ENCODE measurements around the gene SIGMAR1.

The SIGMAR1 gene

DNA sequence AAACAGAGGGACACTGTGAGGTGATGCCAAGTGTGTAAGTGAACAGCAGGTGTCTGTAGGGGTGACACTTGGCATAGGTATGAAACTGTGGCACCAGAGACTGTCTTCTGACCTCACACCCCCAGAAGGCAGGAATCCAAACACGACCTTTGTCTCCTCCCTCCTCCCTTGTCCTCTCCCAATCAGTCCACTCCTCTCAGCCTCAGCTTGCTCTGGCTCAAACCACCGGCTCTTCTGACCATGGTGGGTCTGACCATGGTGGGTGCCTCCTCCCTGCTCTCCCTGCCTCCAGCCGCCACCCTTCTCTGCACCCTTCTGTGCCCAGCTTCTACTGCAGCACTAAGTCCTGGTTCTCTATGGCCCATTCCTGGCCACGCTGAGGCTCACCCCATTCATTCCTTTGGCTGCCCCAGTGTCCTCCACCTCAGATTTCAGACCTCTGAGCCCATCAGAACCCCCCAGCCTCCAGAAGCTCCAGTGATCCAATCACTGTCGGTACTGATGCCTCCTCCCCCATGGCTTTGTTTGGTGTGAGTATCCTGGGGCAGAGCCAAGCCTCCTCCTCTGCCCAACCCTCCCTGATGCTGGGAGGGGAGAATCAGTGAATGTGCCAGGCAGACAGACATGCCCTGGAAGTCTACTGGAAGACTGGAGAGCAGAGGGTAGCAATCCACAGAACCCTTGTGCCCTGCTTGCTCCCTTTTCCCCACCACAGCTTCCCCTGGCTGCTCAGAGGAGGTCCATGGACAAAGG lies 7.0 kb downstream of the SIGMAR1 start:
- H2AK5ac ChIP-seq (ENCODE audit: low read length, severe bottlenecking): no peak overlapping the region
- no peak overlapping the region for H3K14ac ChIP-seq (ENCODE audit: low read length in 2 of 2)
- no peak overlapping the region for H2BK5ac ChIP-seq (ENCODE audit: low read depth, low read length, poor library complexity, severe bottlenecking)
- no peak overlapping the region for H2BK12ac ChIP-seq (ENCODE audit: low read length in 2 of 2)
- no peaks in the 10 kb centered on the region for H3K9me3 ChIP-seq (ENCODE audit: control insufficient read depth, low read length)
- H3K4me2 ChIP-seq (ENCODE audit: low read length, poor library complexity, severe bottlenecking): no peak overlapping the region
- peaks cover 11% of the 10 kb centered on the region for H3K4me1 ChIP-seq (ENCODE audit: control insufficient read depth, insufficient read depth, low read depth, low read length)
- H3K4me3 ChIP-seq (ENCODE audit: insufficient read depth in 1 of 2, low read depth in 1 of 2, low read length in 2 of 2): peak overlapping the region in 1 of 2 experiments; percentile 23
- H2AFZ ChIP-seq (ENCODE audit: low read depth, low read length): no peak overlapping the region
- peaks cover 9% of the 10 kb centered on the region for H3K79me1 ChIP-seq (replicated peaks; ENCODE audit: low read length, poor library complexity, severe bottlenecking)
- no peak overlapping the region for H3K18ac ChIP-seq (ENCODE audit: low read depth in 1 of 2, low read length in 2 of 2)
- no peak for DNase-seq
- H3K36me3 ChIP-seq (ENCODE audit: control insufficient read depth in 1 of 2, insufficient read depth in 2 of 2, low read depth in 1 of 2, low read length in 2 of 2): peaks cover 9 to 11% of the 10 kb centered on the region in 2 experiments
- no peak overlapping the region for H3K23ac ChIP-seq (ENCODE audit: low read length in 2 of 2)
- no peak overlapping the region for H3K9ac ChIP-seq (ENCODE audit: low read length)
- peaks cover 53 to 57% of the 10 kb centered on the region in 2 experiments for H3K27me3 ChIP-seq (ENCODE audit: control insufficient read depth in 1 of 2, insufficient read depth in 1 of 2, low read length in 2 of 2)
- H3K27ac ChIP-seq (ENCODE audit: low read length, poor library complexity, severe bottlenecking): no peak overlapping the region
- no peak overlapping the region for H4K91ac ChIP-seq (ENCODE audit: low read length)
- no peak overlapping the region for H4K8ac ChIP-seq (ENCODE audit: low read length)
- no peak overlapping the region for H3K4ac ChIP-seq (ENCODE audit: low read depth in 1 of 2, low read length in 2 of 2)
- no peak overlapping the region for H2BK120ac ChIP-seq (ENCODE audit: low read depth, low read length)
- WGBS: 56% methylated on average over 5 of the region's 5 CpGs
- no peak overlapping the region for H2BK15ac ChIP-seq (ENCODE audit: low read depth, poor library complexity, severe bottlenecking)

- WGBS: 60% methylated on average over 4 of the region's 5 CpGs
- no peak for DNase-seq
- H2AFZ ChIP-seq (ENCODE audit: low read depth, low read length): no peak overlapping the region
- H2BK12ac ChIP-seq (ENCODE audit: low read length in 2 of 2): no peak overlapping the region
- H3K4ac ChIP-seq (ENCODE audit: low read depth in 1 of 2, low read length in 2 of 2): no peak overlapping the region
- H2AK5ac ChIP-seq (ENCODE audit: low read length, severe bottlenecking): no peak overlapping the region
- H3K9me3 ChIP-seq (ENCODE audit: control insufficient read depth, low read length): no peaks in the 10 kb centered on the region
- H2BK15ac ChIP-seq (ENCODE audit: low read depth, poor library complexity, severe bottlenecking): no peak overlapping the region
- peak overlapping the region in 1 of 2 experiments; percentile 46 for H3K23ac ChIP-seq (ENCODE audit: low read length in 2 of 2)
- H4K8ac ChIP-seq (ENCODE audit: low read length): no peak overlapping the region
- peak overlapping the region in 1 of 2 experiments; percentile 75 for H3K4me3 ChIP-seq (ENCODE audit: insufficient read depth in 1 of 2, low read depth in 1 of 2, low read length in 2 of 2)
- peaks cover 64 to 69% of the 10 kb centered on the region in 2 experiments for H3K27me3 ChIP-seq (ENCODE audit: control insufficient read depth in 1 of 2, insufficient read depth in 1 of 2, low read length in 2 of 2)
- H3K4me2 ChIP-seq (ENCODE audit: low read length, poor library complexity, severe bottlenecking): peak overlapping the region; percentile 81
- no peaks in the 10 kb centered on the region for H3K36me3 ChIP-seq (ENCODE audit: control insufficient read depth in 1 of 2, insufficient read depth in 2 of 2, low read depth in 1 of 2, low read length in 2 of 2)
- no peak overlapping the region for H3K9ac ChIP-seq (ENCODE audit: low read length)
- H3K27ac ChIP-seq (ENCODE audit: low read length, poor library complexity, severe bottlenecking): no peak overlapping the region
- H2BK120ac ChIP-seq (ENCODE audit: low read depth, low read length): no peak overlapping the region
- H3K14ac ChIP-seq (ENCODE audit: low read length in 2 of 2): peak overlapping the region in 1 of 2 experiments; percentile 31
- H4K91ac ChIP-seq (ENCODE audit: low read length): no peak overlapping the region
- no peak overlapping the region for H2BK5ac ChIP-seq (ENCODE audit: low read depth, low read length, poor library complexity, severe bottlenecking)
- no peaks in the 10 kb centered on the region for H3K79me1 ChIP-seq (replicated peaks; ENCODE audit: low read length, poor library complexity, severe bottlenecking)
- peaks cover 12% of the 10 kb centered on the region for H3K4me1 ChIP-seq (ENCODE audit: control insufficient read depth, insufficient read depth, low read depth, low read length)
- H3K18ac ChIP-seq (ENCODE audit: low read depth in 1 of 2, low read length in 2 of 2): no peak overlapping the region
These were observed 8.1 kb downstream of the SIGMAR1 start for GRCh38 chr9:34629491-34629808.

GRCh38 chr9:34628656-34629490 lies 8.7 kb downstream of the SIGMAR1 start, which contains the start of gene ARID3C:
ARID3C (minus strand) TSS chr9:34629066; CDS start chr9:34628014, 1,052 bp downstream.
- Histone ChIP-seq H2BK15ac (ENCODE audit: low read depth, poor library complexity, severe bottlenecking) (no peak within 1 kb of the TSS), H2BK120ac (ENCODE audit: low read depth, low read length) (no peak within 1 kb of the TSS), H2BK12ac (ENCODE audit: low read length in 2 of 2) (no peak within 1 kb of the TSS), H3K18ac (ENCODE audit: low read depth in 1 of 2, low read length in 2 of 2) (no peak within 1 kb of the TSS), H3K27me3 (ENCODE audit: control insufficient read depth in 1 of 2, insufficient read depth in 1 of 2, low read length in 2 of 2) (peaks cover 70 to 74% of the 10 kb centered on the region in 2 experiments), H4K91ac (ENCODE audit: low read length) (no peak within 1 kb of the TSS), H3K9ac (ENCODE audit: low read length) (peak within 1 kb of the TSS; percentile 24), H3K4me2 (ENCODE audit: low read length, poor library complexity, severe bottlenecking) (peak within 1 kb of the TSS; percentile 81), H3K79me1 (replicated peaks; ENCODE audit: low read length, poor library complexity, severe bottlenecking) (no peaks in the 10 kb centered on the region), H3K4me3 (ENCODE audit: insufficient read depth in 1 of 2, low read depth in 1 of 2, low read length in 2 of 2) (peak within 1 kb of the TSS; percentile 49 to 75), H3K4me1 (ENCODE audit: control insufficient read depth, insufficient read depth, low read depth, low read length) (peaks cover 13% of the 10 kb centered on the region), H2AK5ac (ENCODE audit: low read length, severe bottlenecking) (no peak within 1 kb of the TSS), H3K14ac (ENCODE audit: low read length in 2 of 2) (peak within 1 kb of the TSS in 1 of 2 experiments; percentile 31), H2BK5ac (ENCODE audit: low read depth, low read length, poor library complexity, severe bottlenecking) (no peak within 1 kb of the TSS), H3K27ac (ENCODE audit: low read length, poor library complexity, severe bottlenecking) (no peak within 1 kb of the TSS), H3K9me3 (ENCODE audit: control insufficient read depth, low read length) (no peaks in the 10 kb centered on the region), H4K8ac (ENCODE audit: low read length) (no peak within 1 kb of the TSS), H3K4ac (ENCODE audit: low read depth in 1 of 2, low read length in 2 of 2) (no peak within 1 kb of the TSS), H3K36me3 (ENCODE audit: control insufficient read depth in 1 of 2, insufficient read depth in 2 of 2, low read depth in 1 of 2, low read length in 2 of 2) (no peaks in the 10 kb centered on the region), H3K23ac (ENCODE audit: low read length in 2 of 2) (peak within 1 kb of the TSS in 1 of 2 experiments; percentile 78), H2AFZ (ENCODE audit: low read depth, low read length) (peak within 1 kb of the TSS; percentile 19)
- no peak for DNase-seq
- WGBS: 3% methylated on average over 63 of the region's 69 CpGs
